DND-41 (cell line): ENCODE data around the gene GDI2.

ENCODE experiments used
- CTCF ChIP-seq: IDR thresholded peaks from 2 replicates; pipeline ENCODE4 v1.5.1; 2012; ENCODE audit warnings: borderline replicate concordance, low read length, moderate library complexity, mild to moderate bottlenecking; ENCODE audit not compliant: poor library complexity, severe bottlenecking; ENCODE audit errors: extremely low read depth
- EZH2 ChIP-seq: IDR thresholded peaks from 3 replicates; pipeline ENCODE4 v1.6.1; 2012; ENCODE audit warnings: borderline replicate concordance, low read depth, mild to moderate bottlenecking, moderate library complexity, low read length, inconsistent platforms; ENCODE audit not compliant: severe bottlenecking

DNA sequence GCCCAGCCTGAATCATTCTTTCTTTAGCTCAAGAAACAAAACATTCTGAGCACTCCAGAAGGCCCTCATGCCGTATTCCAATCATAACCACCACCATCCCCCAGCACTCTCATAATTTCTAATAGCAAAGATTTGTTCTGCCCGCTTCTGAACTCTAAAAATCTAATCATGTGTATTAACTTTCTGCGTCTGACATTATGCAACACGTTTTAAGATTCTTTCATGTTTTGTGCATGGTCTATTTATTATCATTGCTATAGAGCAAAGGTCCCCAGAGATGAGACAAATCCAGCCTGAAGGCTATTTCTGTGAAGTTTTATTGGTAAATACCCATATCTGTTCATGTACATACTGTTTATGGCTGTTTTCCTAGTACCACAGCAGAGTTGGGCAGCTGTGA, 8.8 kb downstream of the GDI2 start:
- TF ChIP-seq CTCF (no peak), EZH2 (no peak)
